ENCODE measurements around the gene CDH4.

The CDH4 gene

DNA sequence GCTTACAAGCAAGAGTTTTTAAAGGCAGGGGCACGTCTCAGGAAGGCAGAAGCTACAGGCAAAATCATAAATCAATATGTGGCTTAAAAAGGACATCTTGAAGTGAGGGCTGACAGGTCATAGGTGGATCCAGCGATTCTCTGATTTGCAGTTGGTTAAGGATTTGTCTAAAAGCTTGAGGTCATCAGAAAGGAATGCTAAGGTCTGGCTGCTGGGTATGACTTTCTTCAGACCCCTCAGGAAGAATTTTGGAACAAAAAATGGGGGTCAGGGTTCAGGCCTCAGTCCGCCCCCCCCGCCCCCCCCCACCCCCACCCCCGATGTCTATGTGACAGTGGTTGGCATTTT is 261.9 kb downstream of the CDH4 start:
- Histone ChIP-seq H3K18ac (ENCODE audit: low read length) (no peak overlapping the region), H3K9me3 (ENCODE audit: insufficient read depth, low read depth, low read length) (no peaks in the 10 kb centered on the region), H3K4me1 (ENCODE audit: control insufficient read depth in 1 of 2, insufficient read depth in 2 of 2, low read length in 2 of 2) (peaks cover 6 to 21% of the 10 kb centered on the region in 2 experiments), H3K79me2 (ENCODE audit: control insufficient read depth, insufficient read depth, low read length, poor library complexity) (no peaks in the 10 kb centered on the region), H3K27me3 (ENCODE audit: insufficient read depth, low read length) (no peaks in the 10 kb centered on the region), H3K23ac (ENCODE audit: low read length) (no peak overlapping the region), H2BK120ac (ENCODE audit: insufficient read depth, low read length, poor library complexity) (no peak overlapping the region), H4K12ac (ENCODE audit: low read depth, low read length) (no peak overlapping the region), H3K4me3 (ENCODE audit: low read depth, low read length) (no peak overlapping the region), H2AK5ac (ENCODE audit: low read length) (no peak overlapping the region), H3K4ac (ENCODE audit: low read depth, low read length) (no peak overlapping the region), H3K9ac (ENCODE audit: low read length) (no peak overlapping the region), H3K14ac (ENCODE audit: low read length) (no peak overlapping the region), H2BK12ac (ENCODE audit: low read length) (no peak overlapping the region), H4K91ac (ENCODE audit: low read depth, low read length) (no peak overlapping the region), H3K79me1 (ENCODE audit: low read length) (no peaks in the 10 kb centered on the region), H3K4me2 (ENCODE audit: low read length) (no peak overlapping the region), H3K36me3 (ENCODE audit: control insufficient read depth in 1 of 2, insufficient read depth in 2 of 2, low read length in 2 of 2) (no peaks in the 10 kb centered on the region), H4K8ac (ENCODE audit: low read depth, low read length) (no peak overlapping the region), H2AFZ (ENCODE audit: insufficient read depth, low read length, poor library complexity) (no peak overlapping the region), H3K27ac (ENCODE audit: low read depth, low read length) (no peak overlapping the region), H2BK5ac (ENCODE audit: low read depth, low read length, poor library complexity) (no peak overlapping the region)
- DNase-seq, result no peak
- WGBS (ENCODE audit: extremely low coverage, insufficient coverage, insufficient read length), result no CpG with 5 or more reads among the region's 5 CpGs

DNA sequence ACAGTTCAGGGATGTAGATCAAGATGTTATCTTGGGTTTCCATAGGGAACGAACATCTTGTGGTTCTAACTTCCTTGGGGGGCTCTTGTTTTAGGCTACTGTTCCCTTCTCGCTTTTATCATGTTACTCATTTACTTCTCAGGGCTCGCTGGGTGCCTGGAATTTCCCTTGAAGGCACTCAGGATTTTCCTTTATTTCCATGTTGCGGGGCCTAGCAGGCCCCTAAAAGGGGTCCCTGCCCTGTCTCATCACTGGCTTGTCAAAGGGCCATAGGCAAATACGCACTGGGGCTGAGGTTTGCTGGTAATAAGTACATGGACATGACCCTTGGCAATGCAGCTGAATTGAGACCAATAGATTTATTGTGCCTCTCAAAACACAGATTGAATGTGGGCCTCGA is 262.3 kb downstream of the CDH4 start:
- H3K23ac ChIP-seq (ENCODE audit: low read length), result no peak overlapping the region
- no peak for DNase-seq
- H4K12ac ChIP-seq (ENCODE audit: low read depth, low read length), result no peak overlapping the region
- no peak overlapping the region for H3K18ac ChIP-seq (ENCODE audit: low read length)
- H3K79me1 ChIP-seq (ENCODE audit: low read length), result no peaks in the 10 kb centered on the region
- no peak overlapping the region for H3K4me2 ChIP-seq (ENCODE audit: low read length)
- peaks cover 6 to 21% of the 10 kb centered on the region in 2 experiments for H3K4me1 ChIP-seq (ENCODE audit: control insufficient read depth in 1 of 2, insufficient read depth in 2 of 2, low read length in 2 of 2)
- H3K4ac ChIP-seq (ENCODE audit: low read depth, low read length), result no peak overlapping the region
- H2BK5ac ChIP-seq (ENCODE audit: low read depth, low read length, poor library complexity), result no peak overlapping the region
- H3K4me3 ChIP-seq (ENCODE audit: low read depth, low read length), result no peak overlapping the region
- no CpG with 5 or more reads among the region's 6 CpGs for WGBS (ENCODE audit: extremely low coverage, insufficient coverage, insufficient read length)
- H3K27ac ChIP-seq (ENCODE audit: low read depth, low read length), result no peak overlapping the region
- H4K8ac ChIP-seq (ENCODE audit: low read depth, low read length), result no peak overlapping the region
- H3K36me3 ChIP-seq (ENCODE audit: control insufficient read depth in 1 of 2, insufficient read depth in 2 of 2, low read length in 2 of 2), result no peaks in the 10 kb centered on the region
- no peak overlapping the region for H2AK5ac ChIP-seq (ENCODE audit: low read length)
- H2BK12ac ChIP-seq (ENCODE audit: low read length), result no peak overlapping the region
- no peaks in the 10 kb centered on the region for H3K27me3 ChIP-seq (ENCODE audit: insufficient read depth, low read length)
- H2BK120ac ChIP-seq (ENCODE audit: insufficient read depth, low read length, poor library complexity), result no peak overlapping the region
- H3K9me3 ChIP-seq (ENCODE audit: insufficient read depth, low read depth, low read length), result no peaks in the 10 kb centered on the region
- H3K14ac ChIP-seq (ENCODE audit: low read length), result no peak overlapping the region
- H3K9ac ChIP-seq (ENCODE audit: low read length), result no peak overlapping the region
- H2AFZ ChIP-seq (ENCODE audit: insufficient read depth, low read length, poor library complexity), result no peak overlapping the region
- H4K91ac ChIP-seq (ENCODE audit: low read depth, low read length), result no peak overlapping the region
- no peaks in the 10 kb centered on the region for H3K79me2 ChIP-seq (ENCODE audit: control insufficient read depth, insufficient read depth, low read length, poor library complexity)

DNA sequence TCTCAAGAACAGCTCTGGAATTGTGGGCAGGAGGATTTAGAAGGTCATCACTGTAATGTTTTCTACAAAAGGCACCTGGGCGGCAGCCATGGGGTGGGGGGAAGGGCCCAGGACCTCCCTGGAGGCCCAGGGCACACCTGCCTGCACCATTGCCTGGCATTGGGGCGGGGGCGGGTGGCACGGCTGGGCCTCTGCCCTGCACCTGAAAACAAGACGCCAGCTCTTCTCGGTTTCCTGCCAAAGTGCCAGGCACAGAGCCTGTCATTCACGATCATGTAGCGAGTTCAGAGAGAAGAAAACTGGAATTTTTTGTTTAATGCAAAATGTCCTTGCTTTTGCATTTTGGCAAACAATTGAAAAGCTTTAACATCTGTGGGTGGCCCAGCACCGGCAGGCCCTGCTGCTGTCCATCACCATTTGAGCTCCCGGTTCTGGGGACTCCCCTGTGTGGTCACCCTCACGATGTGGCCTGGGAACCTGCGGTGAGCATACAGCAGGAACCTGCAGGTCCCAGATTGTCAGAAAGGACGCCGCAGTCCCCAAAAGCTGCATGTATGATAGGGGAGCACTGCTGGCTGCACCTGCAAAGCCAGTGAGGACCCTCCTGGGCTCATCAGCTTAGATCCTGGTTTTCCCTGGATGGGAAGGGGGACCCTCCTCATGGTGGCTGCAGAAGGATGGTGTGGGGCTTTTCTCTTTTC is 262.9 kb downstream of the CDH4 start:
- Histone ChIP-seq H3K36me3 (ENCODE audit: control insufficient read depth in 1 of 2, insufficient read depth in 2 of 2, low read length in 2 of 2) (no peaks in the 10 kb centered on the region), H3K4me1 (ENCODE audit: control insufficient read depth in 1 of 2, insufficient read depth in 2 of 2, low read length in 2 of 2) (peaks cover 6 to 21% of the 10 kb centered on the region in 2 experiments), H2BK5ac (ENCODE audit: low read depth, low read length, poor library complexity) (no peak overlapping the region), H3K23ac (ENCODE audit: low read length) (no peak overlapping the region), H4K12ac (ENCODE audit: low read depth, low read length) (no peak overlapping the region), H3K79me2 (ENCODE audit: control insufficient read depth, insufficient read depth, low read length, poor library complexity) (no peaks in the 10 kb centered on the region), H2BK12ac (ENCODE audit: low read length) (no peak overlapping the region), H3K14ac (ENCODE audit: low read length) (no peak overlapping the region), H3K27me3 (ENCODE audit: insufficient read depth, low read length) (no peaks in the 10 kb centered on the region), H3K4me2 (ENCODE audit: low read length) (no peak overlapping the region), H2AK5ac (ENCODE audit: low read length) (no peak overlapping the region), H2AFZ (ENCODE audit: insufficient read depth, low read length, poor library complexity) (no peak overlapping the region), H3K4me3 (ENCODE audit: low read depth, low read length) (no peak overlapping the region), H3K9me3 (ENCODE audit: insufficient read depth, low read depth, low read length) (no peaks in the 10 kb centered on the region), H3K79me1 (ENCODE audit: low read length) (no peaks in the 10 kb centered on the region), H3K27ac (ENCODE audit: low read depth, low read length) (no peak overlapping the region), H3K4ac (ENCODE audit: low read depth, low read length) (no peak overlapping the region), H2BK120ac (ENCODE audit: insufficient read depth, low read length, poor library complexity) (no peak overlapping the region), H4K91ac (ENCODE audit: low read depth, low read length) (no peak overlapping the region), H3K9ac (ENCODE audit: low read length) (no peak overlapping the region), H4K8ac (ENCODE audit: low read depth, low read length) (no peak overlapping the region), H3K18ac (ENCODE audit: low read length) (no peak overlapping the region)
- no CpG with 5 or more reads among the region's 14 CpGs for WGBS (ENCODE audit: extremely low coverage, insufficient coverage, insufficient read length)
- DNase-seq, result no peak

DNA sequence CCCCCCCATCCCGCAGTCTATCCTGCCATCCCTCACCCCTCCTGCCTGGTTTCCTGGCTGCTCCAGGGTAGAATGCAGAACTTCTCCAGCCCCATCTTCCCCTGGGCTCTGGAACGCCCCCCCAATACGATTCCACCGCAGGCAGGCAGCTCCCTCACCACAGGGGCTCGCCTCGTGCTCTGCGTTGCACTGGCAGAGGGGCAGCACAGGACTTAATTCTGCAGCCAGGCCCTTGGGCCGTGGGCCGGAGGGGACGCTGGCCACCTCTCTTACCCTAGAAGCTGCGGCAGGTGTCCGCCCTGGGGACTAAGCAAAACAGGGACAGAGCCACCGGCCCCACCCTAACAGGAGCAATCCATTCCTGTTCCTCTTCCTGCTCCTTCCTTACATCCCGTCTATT is 263.9 kb downstream of the CDH4 start:
- WGBS (ENCODE audit: extremely low coverage, insufficient coverage, insufficient read length), result no CpG with 5 or more reads among the region's 14 CpGs

More for the DNA sequence above, 263.9 kb downstream of the CDH4 start:
- no peak overlapping the region for H4K8ac ChIP-seq (ENCODE audit: low read depth, low read length)
- no peaks in the 10 kb centered on the region for H3K79me2 ChIP-seq (ENCODE audit: control insufficient read depth, insufficient read depth, low read length, poor library complexity)
- no peak overlapping the region for H3K4me2 ChIP-seq (ENCODE audit: low read length)
- DNase-seq, result no peak
- no peak overlapping the region for H4K12ac ChIP-seq (ENCODE audit: low read depth, low read length)
- H3K4me1 ChIP-seq (ENCODE audit: control insufficient read depth in 1 of 2, insufficient read depth in 2 of 2, low read length in 2 of 2), result peaks cover 6 to 19% of the 10 kb centered on the region in 2 experiments
- H3K23ac ChIP-seq (ENCODE audit: low read length), result no peak overlapping the region
- H3K27ac ChIP-seq (ENCODE audit: low read depth, low read length), result no peak overlapping the region
- H4K91ac ChIP-seq (ENCODE audit: low read depth, low read length), result no peak overlapping the region
- no peak overlapping the region for H3K9ac ChIP-seq (ENCODE audit: low read length)
- H3K79me1 ChIP-seq (ENCODE audit: low read length), result no peaks in the 10 kb centered on the region
- H2BK12ac ChIP-seq (ENCODE audit: low read length), result no peak overlapping the region
- H3K27me3 ChIP-seq (ENCODE audit: insufficient read depth, low read length), result no peaks in the 10 kb centered on the region
- no peak overlapping the region for H2AK5ac ChIP-seq (ENCODE audit: low read length)
- no peak overlapping the region for H2BK5ac ChIP-seq (ENCODE audit: low read depth, low read length, poor library complexity)
- H3K18ac ChIP-seq (ENCODE audit: low read length), result no peak overlapping the region
- no peak overlapping the region for H3K4ac ChIP-seq (ENCODE audit: low read depth, low read length)
- no peak overlapping the region for H2AFZ ChIP-seq (ENCODE audit: insufficient read depth, low read length, poor library complexity)
- no peak overlapping the region for H2BK120ac ChIP-seq (ENCODE audit: insufficient read depth, low read length, poor library complexity)
- no peak overlapping the region for H3K4me3 ChIP-seq (ENCODE audit: low read depth, low read length)
- no peak overlapping the region for H3K14ac ChIP-seq (ENCODE audit: low read length)
- H3K9me3 ChIP-seq (ENCODE audit: insufficient read depth, low read depth, low read length), result no peaks in the 10 kb centered on the region
- H3K36me3 ChIP-seq (ENCODE audit: control insufficient read depth in 1 of 2, insufficient read depth in 2 of 2, low read length in 2 of 2), result no peaks in the 10 kb centered on the region
